ENCODE data around the gene ATXN7L1.

DNA sequence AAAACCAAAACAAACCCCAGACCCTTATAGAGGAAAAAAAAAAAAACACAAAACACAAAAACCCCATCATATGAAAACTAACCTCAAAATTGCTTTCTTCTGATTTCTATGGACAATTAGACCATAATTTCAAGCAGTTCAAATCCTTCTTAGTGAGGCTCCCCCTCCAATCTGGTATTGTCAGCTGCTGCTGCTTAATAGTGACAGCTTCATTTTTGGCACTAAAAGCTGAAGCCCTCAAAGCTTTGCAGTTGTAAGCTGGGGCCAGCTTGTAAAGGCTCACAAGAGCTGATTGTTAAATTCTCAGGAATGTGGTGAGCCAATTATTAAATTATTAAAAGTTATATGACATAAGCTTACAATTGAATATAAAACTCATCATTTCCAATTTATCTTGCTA, 21.9 kb downstream of the ATXN7L1 start:
- no peak for TF ChIP-seq SUZ12 (IDR thresholded peaks at IDR 0.05; ENCODE audit: extremely low read depth, insufficient read depth, insufficient read length)
- TF ChIP-seq YY1 (IDR thresholded peaks at IDR 0.05; ENCODE audit: insufficient read depth, insufficient read length) = no peak
- no peak for TF ChIP-seq ZNF274 (IDR thresholded peaks at IDR 0.05; ENCODE audit: low read depth, low read length)
